Neural cell (in vitro differentiated cells): Measurements from ENCODE around the gene CCER1. TPM values are rescaled to one million over a fixed set of nuclear protein-coding genes. Genes with fewer than 3 reads are reported as not detected.

Source experiments
- H2AFZ ChIP-seq: fragments of 200-600, 300-800 bp; sonication (generic), shearing (Covaris generic); 2 replicates; pipeline ENCODE4 v1.6.0; 2014; ENCODE audit warnings: low read depth, mild to moderate bottlenecking, antibody characterized with exemption, low read length, moderate library complexity
- H3F3A ChIP-seq: fragments of 200-600 bp; shearing (Covaris generic); 2 replicates; pipeline ENCODE4 v1.6.1; 2016; ENCODE audit warnings: mild to moderate bottlenecking, moderate library complexity, mixed read lengths, antibody characterized with exemption, low read length; ENCODE audit not compliant: insufficient read depth, poor library complexity, severe bottlenecking
- H3K27ac ChIP-seq: fragments of 200-600, 300-800 bp; sonication (generic), shearing (Covaris generic); 2 replicates; pipeline ENCODE4 v1.5.1; 2014; ENCODE audit warnings: mild to moderate bottlenecking, low read length, moderate library complexity
- H3K27me3 ChIP-seq: fragments of 300-800, 200-600 bp; sonication (generic), shearing (Covaris generic); 2 replicates; pipeline ENCODE4 v1.6.0; 2014; ENCODE audit warnings: mild to moderate bottlenecking, low read depth, low read length, moderate library complexity; ENCODE audit not compliant: insufficient read depth
- H3K36me3 ChIP-seq: fragments of 300-800, 200-600 bp; sonication (generic), shearing (Covaris generic); 2 replicates; pipeline ENCODE4 v1.5.1; 2014; ENCODE audit warnings: mild to moderate bottlenecking, antibody characterized with exemption, low read length, moderate library complexity; ENCODE audit not compliant: insufficient read depth
- H3K4me2 ChIP-seq: fragments of 300-800, 200-600 bp; sonication (generic), shearing (Covaris generic); 2 replicates; pipeline ENCODE4 v1.6.0; 2014; ENCODE audit warnings: mild to moderate bottlenecking, low read length
- H3K4me3 ChIP-seq: fragments of 300-800, 200-600 bp; sonication (generic), shearing (Covaris generic); 2 replicates; pipeline ENCODE4 v1.5.1; 2014; ENCODE audit warnings: mild to moderate bottlenecking, low read length, moderate library complexity
- H3K79me2 ChIP-seq: fragments of 200-600 bp; shearing (Covaris generic); replicated peaks from 2 replicates; pipeline ENCODE4 v1.6.0; 2014; ENCODE audit warnings: mild to moderate bottlenecking, low read length, moderate library complexity; ENCODE audit not compliant: insufficient read depth
- H3K9ac ChIP-seq: fragments of 300-800, 200-600 bp; sonication (generic), shearing (Covaris generic); 2 replicates; pipeline ENCODE4 v1.6.1; 2016; ENCODE audit warnings: mild to moderate bottlenecking, low read length, mixed read lengths
- H3K9me2 ChIP-seq: fragments of 200-600 bp; shearing (Covaris generic); 2 replicates; pipeline ENCODE4 v1.6.1; 2016; ENCODE audit warnings: mild to moderate bottlenecking, low read length, mixed read lengths; ENCODE audit not compliant: insufficient read depth
- H3K9me3 ChIP-seq: fragments of 200-600, 300-800 bp; sonication (generic), shearing (Covaris generic); 2 replicates; pipeline ENCODE4 v1.6.1; 2016; ENCODE audit warnings: mild to moderate bottlenecking, mixed run types, low read length, moderate library complexity, mixed read lengths
- H4K20me1 ChIP-seq: fragments of 200-600 bp; shearing (Covaris generic); 2 replicates; pipeline ENCODE4 v1.6.1; 2016; ENCODE audit warnings: mild to moderate bottlenecking, mixed run types; ENCODE audit not compliant: insufficient read depth
- EP300 ChIP-seq: fragments of 450-650 bp; conservative IDR thresholded peaks from 2 replicates; pipeline ENCODE4 v1.6.1; 2014; ENCODE audit warnings: antibody characterized with exemption, mild to moderate bottlenecking, moderate library complexity; ENCODE audit not compliant: poor library complexity, severe bottlenecking
- EZH2 ChIP-seq: fragments of 200-600, 300-800 bp; shearing (Covaris generic), sonication (generic); IDR thresholded peaks from 2 replicates; pipeline ENCODE4 v1.6.1; 2014; ENCODE audit warnings: antibody characterized with exemption, low read length, borderline replicate concordance, mild to moderate bottlenecking; ENCODE audit not compliant: insufficient read depth, poor library complexity, severe bottlenecking
- MXI1 ChIP-seq: fragments of 450-650 bp; conservative IDR thresholded peaks from 2 replicates; pipeline ENCODE4 v1.6.1; 2014; ENCODE audit warnings: antibody characterized with exemption, mild to moderate bottlenecking; ENCODE audit not compliant: poor library complexity, severe bottlenecking
- POLR2AphosphoS5 ChIP-seq: IDR thresholded peaks from 2 replicates; pipeline ENCODE4 v1.6.1; 2012
- RAD21 ChIP-seq: fragments of 450-650 bp; conservative IDR thresholded peaks from 2 replicates; pipeline ENCODE4 v1.6.1; 2014; ENCODE audit warnings: antibody characterized with exemption, mild to moderate bottlenecking, moderate library complexity
- SMC3 ChIP-seq: fragments of 450-650 bp; conservative IDR thresholded peaks from 2 replicates; pipeline ENCODE4 v1.6.1; 2014; ENCODE audit warnings: antibody characterized with exemption, mild to moderate bottlenecking, moderate library complexity; ENCODE audit not compliant: poor library complexity
- TAF1 ChIP-seq: IDR thresholded peaks from 2 replicates; pipeline ENCODE4 v1.6.1; 2012; ENCODE audit warnings: low read depth
- polyA plus RNA-seq: library from polyadenylated mRNA; depleted of rRNA; stranded (reverse); fragments of >200 nt; gene quantifications from 2 replicates; pipeline ENCODE4 v1.2.3, GENCODE V29; 2014
- TF ChIP-seq, protein P1 (sequence below): fragments of 450-650 bp; IDR thresholded peaks from 2 replicates; pipeline ENCODE4 v1.5.1; 2014; ENCODE audit warnings: antibody characterized with exemption, mild to moderate bottlenecking, moderate library complexity; ENCODE audit not compliant: poor library complexity, severe bottlenecking
- TF ChIP-seq, protein P2 (sequence below): IDR thresholded peaks from 2 replicates; pipeline ENCODE4 v1.6.1; 2012; ENCODE audit warnings: borderline replicate concordance

CCER1 gene
- polyA plus RNA-seq, 1 donor from 2014 or later = not detected

- Histone ChIP-seq H4K20me1 (no peaks in the 10 kb centered on the region), H3K4me3 (no peak overlapping the region), H3K27me3 (no peaks in the 10 kb centered on the region), H3K27ac (no peak overlapping the region), H3K4me2 (no peak overlapping the region), H3K79me2 (no peaks in the 10 kb centered on the region), H3K36me3 (no peaks in the 10 kb centered on the region), H2AFZ (no peak overlapping the region), H3K9ac (no peak overlapping the region), H3K9me3 (no peaks in the 10 kb centered on the region), H3F3A (no peaks in the 10 kb centered on the region), H3K9me2 (no peaks in the 10 kb centered on the region)
- no peak for TF ChIP-seq EP300
- TF ChIP-seq, protein P1, sequence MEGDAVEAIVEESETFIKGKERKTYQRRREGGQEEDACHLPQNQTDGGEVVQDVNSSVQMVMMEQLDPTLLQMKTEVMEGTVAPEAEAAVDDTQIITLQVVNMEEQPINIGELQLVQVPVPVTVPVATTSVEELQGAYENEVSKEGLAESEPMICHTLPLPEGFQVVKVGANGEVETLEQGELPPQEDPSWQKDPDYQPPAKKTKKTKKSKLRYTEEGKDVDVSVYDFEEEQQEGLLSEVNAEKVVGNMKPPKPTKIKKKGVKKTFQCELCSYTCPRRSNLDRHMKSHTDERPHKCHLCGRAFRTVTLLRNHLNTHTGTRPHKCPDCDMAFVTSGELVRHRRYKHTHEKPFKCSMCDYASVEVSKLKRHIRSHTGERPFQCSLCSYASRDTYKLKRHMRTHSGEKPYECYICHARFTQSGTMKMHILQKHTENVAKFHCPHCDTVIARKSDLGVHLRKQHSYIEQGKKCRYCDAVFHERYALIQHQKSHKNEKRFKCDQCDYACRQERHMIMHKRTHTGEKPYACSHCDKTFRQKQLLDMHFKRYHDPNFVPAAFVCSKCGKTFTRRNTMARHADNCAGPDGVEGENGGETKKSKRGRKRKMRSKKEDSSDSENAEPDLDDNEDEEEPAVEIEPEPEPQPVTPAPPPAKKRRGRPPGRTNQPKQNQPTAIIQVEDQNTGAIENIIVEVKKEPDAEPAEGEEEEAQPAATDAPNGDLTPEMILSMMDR = no peak
- no peak for TF ChIP-seq RAD21
- no peak for TF ChIP-seq SMC3
- TF ChIP-seq TAF1 = no peak
- no peak for TF ChIP-seq POLR2AphosphoS5
- TF ChIP-seq, protein P2, sequence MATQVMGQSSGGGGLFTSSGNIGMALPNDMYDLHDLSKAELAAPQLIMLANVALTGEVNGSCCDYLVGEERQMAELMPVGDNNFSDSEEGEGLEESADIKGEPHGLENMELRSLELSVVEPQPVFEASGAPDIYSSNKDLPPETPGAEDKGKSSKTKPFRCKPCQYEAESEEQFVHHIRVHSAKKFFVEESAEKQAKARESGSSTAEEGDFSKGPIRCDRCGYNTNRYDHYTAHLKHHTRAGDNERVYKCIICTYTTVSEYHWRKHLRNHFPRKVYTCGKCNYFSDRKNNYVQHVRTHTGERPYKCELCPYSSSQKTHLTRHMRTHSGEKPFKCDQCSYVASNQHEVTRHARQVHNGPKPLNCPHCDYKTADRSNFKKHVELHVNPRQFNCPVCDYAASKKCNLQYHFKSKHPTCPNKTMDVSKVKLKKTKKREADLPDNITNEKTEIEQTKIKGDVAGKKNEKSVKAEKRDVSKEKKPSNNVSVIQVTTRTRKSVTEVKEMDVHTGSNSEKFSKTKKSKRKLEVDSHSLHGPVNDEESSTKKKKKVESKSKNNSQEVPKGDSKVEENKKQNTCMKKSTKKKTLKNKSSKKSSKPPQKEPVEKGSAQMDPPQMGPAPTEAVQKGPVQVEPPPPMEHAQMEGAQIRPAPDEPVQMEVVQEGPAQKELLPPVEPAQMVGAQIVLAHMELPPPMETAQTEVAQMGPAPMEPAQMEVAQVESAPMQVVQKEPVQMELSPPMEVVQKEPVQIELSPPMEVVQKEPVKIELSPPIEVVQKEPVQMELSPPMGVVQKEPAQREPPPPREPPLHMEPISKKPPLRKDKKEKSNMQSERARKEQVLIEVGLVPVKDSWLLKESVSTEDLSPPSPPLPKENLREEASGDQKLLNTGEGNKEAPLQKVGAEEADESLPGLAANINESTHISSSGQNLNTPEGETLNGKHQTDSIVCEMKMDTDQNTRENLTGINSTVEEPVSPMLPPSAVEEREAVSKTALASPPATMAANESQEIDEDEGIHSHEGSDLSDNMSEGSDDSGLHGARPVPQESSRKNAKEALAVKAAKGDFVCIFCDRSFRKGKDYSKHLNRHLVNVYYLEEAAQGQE = no peak
- TF ChIP-seq MXI1 = no peak
- TF ChIP-seq EZH2 = no peak
These were observed 14.9 kb upstream of the CCER1 start for GRCh38 chr12:90969851-90970250.

DNA sequence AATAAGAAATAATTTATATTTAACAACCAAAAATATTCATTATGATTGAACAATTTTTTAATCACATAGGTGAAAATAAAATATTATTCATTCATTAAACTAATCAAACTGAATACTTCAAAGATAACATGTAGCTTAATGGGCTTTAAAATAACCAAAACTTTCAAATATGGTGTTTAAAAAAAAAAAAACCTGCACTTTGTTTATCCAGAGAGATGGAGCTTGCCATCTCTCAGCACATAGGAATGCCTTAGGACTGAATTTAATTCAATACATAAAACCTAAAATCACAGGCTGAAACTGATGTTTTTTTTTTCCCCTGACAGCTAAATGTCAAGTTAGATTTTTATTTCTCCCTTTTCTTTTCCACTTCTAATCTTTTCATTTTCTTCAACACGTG, 14.4 kb upstream of the CCER1 start:
- TF ChIP-seq RAD21 = no peak
- no peak for TF ChIP-seq EP300
- TF ChIP-seq POLR2AphosphoS5 = no peak
- TF ChIP-seq, protein P1 = no peak
- TF ChIP-seq TAF1 = no peak
- no peak for TF ChIP-seq MXI1
- TF ChIP-seq, protein P2 = no peak
- TF ChIP-seq EZH2 = no peak
- no peak for TF ChIP-seq SMC3
- Histone ChIP-seq H2AFZ (no peak overlapping the region), H3K27me3 (no peaks in the 10 kb centered on the region), H3K9ac (no peak overlapping the region), H3K9me2 (no peaks in the 10 kb centered on the region), H3F3A (no peaks in the 10 kb centered on the region), H3K9me3 (no peaks in the 10 kb centered on the region), H4K20me1 (no peaks in the 10 kb centered on the region), H3K4me3 (no peak overlapping the region), H3K4me2 (no peak overlapping the region), H3K36me3 (no peaks in the 10 kb centered on the region), H3K27ac (no peak overlapping the region), H3K79me2 (no peaks in the 10 kb centered on the region)
